K562 (cell line): ENCODE results near the gene TSPAN32. TPM values are rescaled to one million over a fixed set of nuclear protein-coding genes. Genes with fewer than 3 reads are reported as not detected.
A peak's percentile ranks its signal among the peaks of the same experiment; 100 is the strongest.

Experiments used
- ATAC-seq: fragments of 200-7000 bp; cut with Tn5 transposase; 3 replicates; pipeline ENCODE4 v1.9.1; 2020; ENCODE audit warnings: moderate library complexity
- BruUV-seq: library from RNA; stranded (reverse); fragments of 400-500 nt; replicated peaks from 2 replicates; lab custom pipeline; 2021; lab: Mats Ljungman, UMichigan
- CTCF ChIA-PET: fragments of 300-600 bp; formaldehyde crosslinking; extraction: SDS; loops from one replicate; lab custom pipeline; 2021; ENCODE audit warnings: low intra/inter-chr PET ratio; lab: Yijun Ruan, JAX
- POLR2A ChIA-PET: fragments of 300-600, 350-650 bp; sonication (Branson Sonifier 250); formaldehyde crosslinking; extraction: SDS; loops from one replicate; lab custom pipeline; 2021; ENCODE audit warnings: antibody characterized with exemption, inconsistent platforms; lab: Yijun Ruan, JAX
- DNase-seq, 4 experiments: peaks; one replicate each; pipeline versions ENCODE4 v3.0.0 to v3.0.0-alpha.2; 2011 to 2018; ENCODE audit warnings: low spot score in 3 of 4, mixed read lengths in 3 of 4; ENCODE audit errors: extremely low read depth in 1 of 4
- FAIRE-seq: peaks from 2 replicates; lab custom pipeline; 2011; peaks lifted over from hg19 to GRCh38; lab: Jason Lieb, UNC
- H2AFZ ChIP-seq: 2 replicates; pipeline ENCODE4 v1.6.0; 2011; ENCODE audit warnings: low read depth, low read length, control low read depth, inconsistent platforms
- H3K27ac ChIP-seq: fragments of 200-600 bp; 3 replicates; pipeline ENCODE4 v1.8.0; 2011; ENCODE audit warnings: low read depth, mild to moderate bottlenecking, control low read depth, inconsistent platforms, low read length, moderate library complexity, mixed read lengths; ENCODE audit errors: extremely low read depth
- H3K27me3 ChIP-seq, 2 experiments: fragments of 300-600 bp in 1 of 2; 2 replicates in 1 of 2; 3 replicates in 1 of 2; pipeline versions ENCODE4 v1.6.0 to v1.8.0; 2011; ENCODE audit warnings: inconsistent platforms in 2 of 2, low read length in 2 of 2, mild to moderate bottlenecking in 1 of 2, mixed read lengths in 1 of 2, moderate library complexity in 1 of 2; ENCODE audit not compliant: control insufficient read depth in 2 of 2, insufficient read depth in 2 of 2
- H3K36me3 ChIP-seq: fragments of 300-600 bp; 3 replicates; pipeline ENCODE4 v1.8.0; 2011; ENCODE audit warnings: mild to moderate bottlenecking, low read length, inconsistent platforms; ENCODE audit not compliant: control insufficient read depth, insufficient read depth
- H3K4me1 ChIP-seq, 2 experiments: fragments of 200-600 bp in 1 of 2; replicated peaks in 1 of 2; 2 replicates in 1 of 2; 3 replicates in 1 of 2; pipeline versions ENCODE4 v1.5.1 to v1.8.0; 2011; ENCODE audit warnings: inconsistent platforms in 2 of 2, low read length in 2 of 2, mild to moderate bottlenecking in 1 of 2, mixed read lengths in 1 of 2, moderate library complexity in 1 of 2; ENCODE audit not compliant: control insufficient read depth in 2 of 2, insufficient read depth in 2 of 2
- H3K4me2 ChIP-seq: 2 replicates; pipeline ENCODE4 v1.6.1; 2011; ENCODE audit warnings: low read length, control low read depth, inconsistent platforms, mixed read lengths; ENCODE audit not compliant: insufficient read depth
- H3K4me3 ChIP-seq: fragments of 200-600 bp; sonication (generic), shearing (Covaris generic); 2 replicates; pipeline ENCODE4 v1.5.1; 2016; ENCODE audit warnings: control low read depth, inconsistent platforms
- H3K79me2 ChIP-seq: fragments of 200-600 bp; 3 replicates; pipeline ENCODE4 v1.8.0; 2011; ENCODE audit warnings: low read length, inconsistent platforms; ENCODE audit not compliant: control insufficient read depth, insufficient read depth
- H3K9ac ChIP-seq, 2 experiments: 2 replicates each; pipeline versions ENCODE4 v1.6.0 to v1.6.1; 2011; ENCODE audit warnings: low read depth in 2 of 2, low read length in 2 of 2, control low read depth in 1 of 2, inconsistent platforms in 1 of 2, mild to moderate bottlenecking in 1 of 2, mixed read lengths in 1 of 2; ENCODE audit not compliant: insufficient read depth in 1 of 2
- H3K9me1 ChIP-seq: one replicate; pipeline ENCODE4 v1.6.0; 2011; ENCODE audit warnings: inconsistent platforms, mild to moderate bottlenecking, low read length, moderate library complexity; ENCODE audit not compliant: control insufficient read depth, insufficient read depth
- H3K9me3 ChIP-seq: replicated peaks from 2 replicates; pipeline ENCODE4 v1.5.1; 2011; ENCODE audit warnings: low read depth, low read length, inconsistent platforms; ENCODE audit not compliant: control insufficient read depth, insufficient read depth
- H4K20me1 ChIP-seq: replicated peaks from 2 replicates; pipeline ENCODE4 v1.6.1; 2011; ENCODE audit warnings: low read length, inconsistent platforms, mixed read lengths; ENCODE audit not compliant: control insufficient read depth, insufficient read depth
- ARID2 ChIP-seq: fragments of 450-650 bp; IDR thresholded peaks from 2 replicates; pipeline ENCODE4 v1.6.1; 2017; ENCODE audit warnings: antibody characterized with exemption, mild to moderate bottlenecking
- CC2D1A ChIP-seq: fragments of 450-650 bp; IDR thresholded peaks from 2 replicates; pipeline ENCODE4 v1.6.1; 2017; ENCODE audit warnings: mild to moderate bottlenecking
- DEAF1 ChIP-seq: fragments of 450-650 bp; formaldehyde crosslinking; IDR thresholded peaks from 2 replicates; pipeline ENCODE4 v1.4.0; 2020; ENCODE audit warnings: mild to moderate bottlenecking, moderate library complexity
- FOXP4 ChIP-seq: sonication (generic); formaldehyde crosslinking; IDR thresholded peaks from 2 replicates; pipeline ENCODE4 v1.8.0; 2022; ENCODE audit warnings: mild to moderate bottlenecking, missing genetic modification reagents, borderline replicate concordance
- HSF4 ChIP-seq: fragments of 250-450 bp; sonication (Bioruptor Pico); IDR thresholded peaks from 2 replicates; pipeline ENCODE4 v2.1.2; 2022; ENCODE audit warnings: mild to moderate bottlenecking, moderate library complexity, borderline replicate concordance
- MEF2A ChIP-seq: IDR thresholded peaks from 2 replicates; pipeline ENCODE4 v1.6.1; 2011; ENCODE audit warnings: low read depth, mild to moderate bottlenecking, low read length, moderate library complexity; ENCODE audit not compliant: control insufficient read depth
- PKNOX1 ChIP-seq: fragments of 450-650 bp; IDR thresholded peaks from 2 replicates; pipeline ENCODE4 v1.6.1; 2016
- RAD21 ChIP-seq, 2 experiments: fragments of 250-450 bp in 1 of 2; fragments of 450-650 bp in 1 of 2; sonication (Bioruptor Pico) in 1 of 2; formaldehyde crosslinking in 1 of 2; IDR thresholded peaks in 1 of 2; conservative IDR thresholded peaks in 1 of 2; 2 replicates each; pipeline versions ENCODE4 v1.4.0 to v1.8.0; 2020 to 2022; ENCODE audit warnings: mild to moderate bottlenecking in 2 of 2, moderate library complexity in 1 of 2
- VEZF1 ChIP-seq: fragments of 200-800 bp; sonication (Bioruptor generic); IDR thresholded peaks from 2 replicates; pipeline ENCODE4 v1.6.1; 2017; ENCODE audit warnings: missing genetic modification characterization, missing compliant biosample characterization
- WGBS: fragments of 100-300 bp; shearing (Covaris generic); methylation state at CpG from one replicate; pipeline ENCODE4 v1.1.6; 2016; ENCODE audit warnings: low coverage, mixed read lengths; ENCODE audit not compliant: insufficient coverage; ENCODE audit errors: missing lambda C conversion rate; 5-methylcytosine and 5-hydroxymethylcytosine counted together
- in situ Hi-C: fragments of 300-500 bp; cut with MboI; formaldehyde crosslinking; loops from 4 replicates; pipeline ENCODE4 v1.15.0; 2018; ENCODE audit warnings: inconsistent platforms, mixed read lengths
- intact Hi-C: fragments of 100-400 bp; cut with micrococcal nuclease; formaldehyde crosslinking; loops from 2 replicates; pipeline ENCODE4 v1.14.2; 2022
- polyA plus RNA-seq, 8 experiments: library from polyadenylated mRNA; depleted of rRNA in 4 of 8; stranded (reverse) in 5 of 8; unstranded in 3 of 8; fragments of >200 nt; fragmentation: Nextera tagmentation in 2 of 8; fragmentation: Illumina TruSeq in 1 of 8; extraction: Ambion mirVana in 2 of 8; extraction: Trizol in 1 of 8; gene quantifications; 2 replicates each; pipeline versions ENCODE4 v1.2.1 to v1.2.3, GENCODE V29; 2011 to 2014; ENCODE audit warnings: inconsistent platforms in 1 of 8, missing spikeins in 1 of 8
- total RNA-seq, 7 experiments: library from RNA; depleted of rRNA in 6 of 7; stranded (reverse); fragments of >200 nt in 6 of 7; fragmentation: Illumina TruSeq in 2 of 7; extraction: Trizol in 2 of 7; gene quantifications; 2 replicates each; pipeline versions ENCODE4 v1.2.1 to v1.2.3, GENCODE V29; 2011 to 2021; ENCODE audit warnings: low replicate concordance in 1 of 7

Gene TSPAN32
- total and polyA plus RNA-seq, 9 of the 15 experiments (the other 6 are each of a cell fraction or from before 2014, with no cell fraction given), result 0.21 to 7.3 (median 2.6) TPM

GRCh38 chr11:2298795-2299761 lies 2.7 kb upstream of the TSPAN32 start:
- Histone ChIP-seq H3K9ac (peak overlapping the region in 1 of 2 experiments; percentile 47; a peak in 1 of 4 replicates), H3K79me2 (peaks cover 8% of the 10 kb centered on the region; the same call in 2 of the 3 replicates), H3K9me3 (no peaks in the 10 kb centered on the region), H4K20me1 (no peaks in the 10 kb centered on the region), H3K4me3 (no peak overlapping the region), H3K4me1 (peaks cover 37 to 70% of the 10 kb centered on the region in 2 experiments), H3K27me3 (peaks cover 0 to 12% of the 10 kb centered on the region in 2 experiments; a peak in 2 of 5 replicates), H3K9me1 (no peaks in the 10 kb centered on the region), H3K36me3 (no peaks in the 10 kb centered on the region), H2AFZ (no peak overlapping the region), H3K4me2 (no peak overlapping the region), H3K27ac (no peak overlapping the region)
- peak; percentile 61 to 65 (median 63) for DNase-seq
- 55% methylated on average over 14 of the region's 18 CpGs for WGBS
- intact Hi-C loops, result loop anchor here (1.0 kb wide), 1 partner anchor 102 kb away; no protein-coding TSS in a partner anchor
- POLR2A ChIA-PET, result interaction anchor here (0.8 kb wide), 1 partner anchor 83 kb away, joined by 3 read pairs; no protein-coding TSS in a partner anchor
- peak; percentile 41 for ATAC-seq
- CTCF ChIA-PET, result interaction anchor here (1.3 to 3.2 kb wide), 2 partner anchors 102 to 104 kb away, joined by 9 to 21 read pairs; no protein-coding TSS in a partner anchor
- in situ Hi-C loops, result loop anchor here (5.0 kb wide), 1 partner anchor 97 kb away; no protein-coding TSS in a partner anchor
- no peak for FAIRE-seq
- no TSS peak for BruUV-seq
- TF ChIP-seq RAD21 (CRISPR knock-in tag; conservative IDR thresholded peaks at IDR 0.05 in 1 of 2, IDR thresholded peaks at IDR 0.05 in 1 of 2) (peak; percentile 46 to 73), PKNOX1 (0 out of 2 replicates have a peak, but pooled peaks have one; percentile 8), VEZF1 (0 out of 2 replicates have a peak, but pooled peaks have one; percentile 6), ARID2 (peak; percentile 51; the same call in 1 of the 2 replicates), FOXP4 (no peak), MEF2A (no peak), CC2D1A (0 out of 2 replicates have a peak, but pooled peaks have one; percentile 22), DEAF1 (peak; percentile 20; the same call in 1 of the 2 replicates), HSF4 (no peak)
